Stimulated activated CD4-positive, alpha-beta T cell treated with anti-CD3 and anti-CD28 coated beads, Interleukin-15, amount 100 ng/mL, for 1 hour (primary cell): Measurements from ENCODE around the gene ARHGAP42.

Experiments
- DNase-seq, 2 donors: peaks; one replicate each; pipeline ENCODE4 v3.0.0-alpha.2; 2020; ENCODE audit warnings: low read depth in 1 of 2, low spot score in 1 of 2

The ARHGAP42 gene

DNA sequence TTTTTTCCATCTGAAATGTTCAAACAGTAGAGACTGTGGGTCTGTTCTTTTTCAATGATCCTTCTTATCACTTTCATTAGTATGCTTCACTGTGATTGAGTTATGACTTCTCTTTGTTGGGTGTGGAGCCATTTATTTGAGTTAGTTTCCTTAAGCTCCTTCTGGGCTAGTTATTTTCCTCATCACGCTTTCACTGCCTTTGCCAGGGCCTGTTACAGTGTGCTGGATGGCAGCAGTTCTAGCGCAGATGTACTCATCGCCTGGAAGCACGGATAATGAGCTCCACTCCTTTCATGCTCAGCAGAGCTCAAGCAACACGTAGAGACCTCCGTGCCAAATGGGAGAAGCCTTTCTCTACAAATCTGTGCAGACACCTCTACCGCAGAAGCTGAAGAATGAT is 7.0 kb upstream of the ARHGAP42 start:
- DNase-seq = no peak

DNA sequence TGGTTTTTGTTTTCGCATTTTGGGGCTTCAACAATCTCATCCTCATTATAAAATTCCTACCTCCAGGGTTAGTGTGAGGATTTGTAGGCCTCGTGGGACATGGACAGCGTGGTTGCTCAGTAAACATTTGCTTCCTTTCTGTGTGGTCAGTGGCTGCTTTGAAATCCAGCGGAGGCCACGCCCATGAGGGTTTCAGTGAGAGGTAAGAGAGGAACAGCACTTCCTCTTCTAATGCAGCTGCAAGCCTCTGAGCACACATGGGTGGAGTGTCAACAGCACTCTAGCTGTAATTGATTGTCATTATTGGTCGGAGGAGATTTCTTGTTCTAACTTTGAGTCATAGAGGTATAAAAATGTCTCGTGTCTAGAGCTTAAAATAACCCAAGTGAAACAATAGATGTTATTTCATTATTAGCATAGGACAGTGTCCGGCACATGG is 6.0 kb upstream of the ARHGAP42 start:
- no peak for DNase-seq

DNA sequence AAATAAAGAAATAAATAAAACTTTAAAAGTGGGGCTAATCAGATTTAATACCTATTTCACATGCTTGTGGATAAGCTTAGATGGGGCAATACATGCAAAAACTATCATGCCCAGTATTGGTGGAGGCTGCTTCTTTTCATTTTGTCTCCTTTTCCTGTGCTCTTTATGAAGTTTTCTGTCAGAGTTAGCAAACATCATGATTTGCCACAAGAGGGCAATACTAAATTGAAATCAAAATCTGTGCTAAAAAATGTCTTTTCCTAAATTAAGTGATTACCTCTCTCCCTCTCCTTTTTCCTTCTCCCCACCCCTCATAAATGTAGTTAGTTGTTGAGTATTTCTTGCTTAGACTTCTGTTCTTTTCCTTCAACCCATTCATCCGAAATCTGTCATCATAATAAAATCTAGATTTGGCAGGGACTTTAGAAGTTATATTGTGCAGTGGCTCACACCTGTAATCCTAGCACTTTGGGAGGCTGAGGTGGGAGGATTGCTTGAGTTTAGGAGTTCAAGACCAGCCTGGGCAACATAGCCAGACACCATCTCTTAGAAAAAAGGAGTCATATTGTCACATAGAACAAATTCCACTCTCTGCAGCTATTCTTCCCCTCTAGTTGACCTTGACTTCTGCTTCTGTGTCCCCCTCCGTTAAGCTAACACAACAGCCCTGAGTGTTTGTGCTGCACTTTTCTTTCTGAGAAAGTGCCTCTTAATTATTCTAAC is 4.7 kb upstream of the ARHGAP42 start:
- no peak for DNase-seq

DNA sequence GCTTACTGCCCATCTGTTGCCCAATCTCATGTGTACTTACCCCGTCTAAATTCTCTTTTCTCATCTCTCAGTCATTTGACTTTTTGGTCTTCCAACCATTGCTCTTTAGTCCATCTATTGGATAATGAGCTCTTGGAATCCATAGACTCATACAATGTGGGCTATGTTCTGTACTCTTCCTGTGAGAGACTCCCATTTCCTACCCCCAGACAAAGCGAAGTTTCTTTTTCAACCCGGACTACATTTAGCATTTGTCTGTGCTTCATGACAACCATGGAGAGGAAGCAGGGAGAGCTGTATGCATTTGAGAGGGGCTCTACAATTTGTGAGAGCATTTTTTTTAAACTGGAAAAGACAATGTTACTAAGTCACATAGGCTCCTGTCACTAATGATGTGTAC is 4.0 kb upstream of the ARHGAP42 start:
- DNase-seq = no peak

DNA sequence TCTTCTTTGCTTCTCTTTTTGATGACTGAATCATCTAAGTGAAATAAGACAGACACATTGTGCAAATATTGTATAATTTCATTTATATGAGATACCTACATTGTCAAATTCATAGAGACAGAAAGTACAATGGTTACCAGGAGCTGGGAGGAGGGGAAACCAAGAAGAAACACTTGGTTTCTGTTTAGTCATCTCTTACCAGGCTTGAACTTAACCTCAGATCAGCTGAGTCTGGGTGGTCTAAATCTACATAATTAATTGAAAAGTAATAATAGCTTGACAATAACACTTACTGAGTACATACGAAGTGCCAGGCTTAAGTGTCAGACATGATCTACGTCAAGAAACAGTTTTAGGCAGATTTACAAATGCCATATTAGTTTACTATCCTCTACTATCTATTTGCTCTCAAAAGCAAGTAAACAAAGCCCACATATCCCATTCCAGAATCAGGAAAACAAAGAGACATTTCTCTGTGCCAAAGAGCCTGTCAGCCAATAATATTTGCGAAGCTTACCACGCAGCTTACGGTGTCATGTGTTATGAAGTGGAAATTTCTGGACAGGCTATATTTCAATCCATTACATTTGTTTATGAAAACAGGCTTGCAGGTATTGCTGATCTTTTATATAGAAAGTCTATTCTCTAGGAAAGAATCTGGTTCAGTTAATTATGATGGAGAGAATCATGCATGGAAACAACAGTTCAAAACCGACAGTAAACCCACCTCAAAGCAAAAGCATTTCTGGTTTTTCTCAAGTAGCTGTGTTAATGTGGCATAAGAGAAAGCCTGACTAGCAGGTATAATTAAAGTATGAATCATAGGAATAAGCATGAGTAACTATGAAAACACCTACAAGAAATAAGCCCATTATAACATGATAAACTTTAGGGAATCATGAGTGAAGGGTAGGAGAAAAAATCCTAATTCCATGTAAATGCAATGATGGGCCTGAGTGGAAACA is 2.7 kb upstream of the ARHGAP42 start:
- no peak for DNase-seq

- DNase-seq = no peak
Measured at GRCh38 chr11:100686476-100687053, 523 bp upstream of the ARHGAP42 start.

DNA sequence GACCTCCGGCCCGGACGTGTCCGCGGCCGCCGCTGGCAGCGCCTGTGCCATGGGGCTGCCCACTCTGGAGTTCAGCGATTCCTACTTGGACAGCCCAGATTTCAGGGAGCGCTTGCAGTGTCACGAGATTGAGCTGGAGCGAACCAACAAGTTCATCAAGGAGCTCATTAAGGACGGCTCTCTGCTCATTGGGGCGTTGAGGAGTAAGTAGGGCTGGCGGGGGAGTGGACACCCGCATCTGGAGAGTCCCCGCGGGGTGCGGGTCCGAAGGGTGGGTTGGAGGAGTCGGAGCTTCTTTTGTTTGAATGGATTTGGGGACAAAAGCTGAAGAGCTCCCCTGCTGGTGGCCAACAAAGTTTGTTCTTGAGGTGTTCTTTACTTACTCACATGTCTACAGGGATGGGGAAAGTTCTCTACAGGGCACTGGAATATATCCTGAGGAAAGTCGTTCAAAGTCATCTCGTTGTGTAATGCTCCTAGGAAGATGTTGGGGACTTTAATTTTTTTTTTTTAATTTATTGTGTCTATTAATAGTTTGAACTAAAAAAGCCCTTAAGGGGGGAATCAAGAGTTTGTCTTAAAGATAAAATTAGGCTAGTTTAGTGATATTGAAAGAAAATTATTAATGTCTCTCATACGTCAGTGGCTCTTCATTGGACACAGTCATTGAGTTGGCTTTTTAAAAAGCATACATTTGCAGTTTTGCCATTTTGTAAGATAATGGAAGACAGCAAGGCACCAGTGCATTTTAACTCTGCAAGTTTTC is 725 bp downstream of the ARHGAP42 start:
- DNase-seq = no peak

DNA sequence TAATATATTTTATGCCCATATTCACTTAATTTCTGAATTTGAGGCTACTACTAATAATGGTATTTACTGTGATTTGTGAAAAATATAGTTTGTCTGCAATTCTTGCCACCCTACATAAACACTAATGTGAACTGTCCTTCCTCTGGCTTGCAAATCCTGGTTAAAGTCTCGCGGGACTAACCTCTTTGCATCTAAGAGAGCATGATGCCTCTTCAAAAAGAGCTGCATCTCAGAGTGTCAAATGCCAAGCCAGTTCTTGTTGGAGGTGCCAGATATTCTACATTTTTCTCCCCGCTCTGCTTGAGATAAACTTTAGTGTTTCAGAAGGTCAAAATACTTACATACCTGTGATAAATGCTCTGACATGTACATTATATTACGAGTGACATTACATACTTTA is 2.1 kb downstream of the ARHGAP42 start:
- DNase-seq = no peak

DNA sequence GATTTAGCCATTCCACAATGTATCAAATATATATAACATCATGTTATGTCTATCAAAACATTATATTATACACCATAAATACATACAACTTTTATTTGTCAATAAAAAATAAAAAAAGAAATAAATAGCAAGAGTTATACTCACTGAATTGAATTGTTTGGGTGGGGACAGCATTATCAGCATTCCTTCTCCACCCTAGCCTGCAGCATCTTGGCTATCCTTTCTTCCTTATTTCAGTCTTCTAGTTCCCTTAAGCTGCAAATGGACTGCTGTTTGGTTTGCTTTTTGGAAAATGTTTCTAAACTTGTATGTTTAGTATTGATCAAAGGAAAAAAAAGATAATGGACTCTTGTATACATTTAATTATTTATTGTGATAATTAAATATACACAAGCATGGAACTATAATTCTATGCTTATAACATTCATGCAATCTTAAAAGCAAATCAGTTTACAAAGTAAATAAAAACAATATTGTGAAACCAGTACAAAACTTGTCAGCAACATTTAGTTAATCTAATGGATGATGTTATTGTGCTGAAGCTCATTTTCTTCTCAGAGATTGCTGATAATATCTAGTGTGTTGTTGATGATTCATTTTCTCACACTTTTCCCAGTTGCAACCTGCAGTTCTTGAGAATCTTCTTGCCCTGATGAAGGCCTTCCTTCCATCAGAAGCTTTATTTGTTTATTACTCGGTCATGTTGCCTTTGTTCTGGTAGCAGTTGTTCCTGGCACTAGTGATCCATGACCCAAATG is 5.0 kb downstream of the ARHGAP42 start:
- DNase-seq = no peak

- no peak for DNase-seq
Measured at GRCh38 chr11:100695911-100696310, 8.8 kb downstream of the ARHGAP42 start.

GRCh38 chr11:100703139-100703538 is 16.1 kb downstream of the ARHGAP42 start:
- no peak for DNase-seq

DNA sequence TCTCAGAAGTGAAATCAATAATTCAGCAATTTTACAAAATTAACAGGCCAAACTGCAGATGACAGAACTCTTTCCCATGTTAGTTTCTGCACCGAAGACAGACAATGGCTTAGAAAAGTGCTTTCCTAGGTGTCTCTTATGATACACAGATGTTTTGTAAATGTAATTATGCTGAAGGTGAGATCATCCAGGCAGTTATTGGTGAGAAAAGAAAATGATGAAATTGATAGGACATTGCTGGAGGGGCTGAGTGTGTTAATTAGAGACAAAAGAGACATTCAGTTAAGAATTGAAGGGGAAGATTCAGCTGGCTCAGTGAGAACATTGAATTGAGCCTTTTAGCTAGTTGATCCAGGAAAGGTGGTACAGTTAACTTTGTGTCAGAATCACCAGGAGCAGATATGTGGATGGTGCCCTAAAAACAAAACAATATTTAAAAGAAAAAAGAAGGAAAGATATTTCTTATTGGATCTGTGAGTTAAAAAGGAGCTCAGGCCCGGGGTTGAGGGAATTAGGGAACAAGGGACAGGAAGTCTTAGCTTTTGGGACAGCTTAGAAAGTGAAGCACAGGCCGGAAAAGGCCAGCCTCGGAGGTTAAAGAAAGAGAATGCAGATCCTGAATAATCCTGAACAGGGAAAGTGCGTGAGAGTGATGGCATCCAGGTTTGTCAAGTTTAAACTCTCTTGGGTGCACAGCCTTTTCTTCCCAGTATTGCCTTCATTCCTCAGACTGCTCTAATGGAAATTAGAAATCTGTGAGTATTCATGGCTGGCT is 16.9 kb downstream of the ARHGAP42 start:
- no peak for DNase-seq

DNA sequence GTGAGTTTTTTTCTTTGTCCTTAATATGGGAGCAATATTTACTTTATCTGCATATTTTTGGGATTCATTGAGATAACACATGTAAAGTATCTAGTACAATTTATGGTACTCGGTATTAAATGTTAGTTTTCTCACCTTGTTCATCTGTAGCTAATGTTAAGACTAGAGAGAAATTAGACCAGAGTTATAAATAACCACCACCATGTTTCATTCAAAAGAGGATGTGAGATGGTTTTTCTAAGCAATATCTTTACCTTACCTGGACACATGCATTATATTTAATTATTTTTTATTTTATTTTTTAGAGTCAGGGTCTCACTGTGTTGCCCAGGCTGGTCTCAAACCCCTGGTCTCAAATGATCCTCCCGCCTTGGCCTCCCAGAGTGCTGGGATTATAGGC is 18.4 kb downstream of the ARHGAP42 start:
- no peak for DNase-seq

GRCh38 chr11:100706179-100706578 is 19.1 kb downstream of the ARHGAP42 start:
- DNase-seq = no peak

GRCh38 chr11:100709233-100709957 is 22.3 kb downstream of the ARHGAP42 start:
- no peak for DNase-seq

GRCh38 chr11:100711984-100712383 is 24.9 kb downstream of the ARHGAP42 start:
- DNase-seq = no peak

GRCh38 chr11:100712583-100712982 is 25.5 kb downstream of the ARHGAP42 start:
- DNase-seq = no peak

- DNase-seq = no peak
Measured at GRCh38 chr11:100715165-100715761, 28.2 kb downstream of the ARHGAP42 start.

DNA sequence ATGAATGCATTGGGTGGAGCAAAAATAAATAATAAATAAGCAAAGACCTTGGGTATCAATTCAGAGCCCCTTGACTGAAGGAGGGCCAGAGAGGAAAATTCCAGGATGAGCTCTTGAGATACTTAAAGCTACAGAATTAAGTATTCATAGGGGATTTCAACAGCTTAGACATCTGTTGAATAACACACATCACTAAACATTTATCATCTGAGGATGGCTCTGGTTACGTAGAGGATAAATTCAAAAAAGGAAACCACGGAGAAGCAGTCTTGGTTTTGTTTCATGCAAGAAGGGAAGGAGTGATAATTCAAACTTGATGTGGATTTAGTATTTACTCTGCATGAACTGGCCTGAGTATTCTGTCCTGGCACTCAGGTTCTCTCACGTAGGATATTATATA is 29.8 kb downstream of the ARHGAP42 start:
- DNase-seq = no peak
